GM12864 (cell line): Measurements from ENCODE around the gene PHACTR1.

Source experiments
- DNase-seq: peaks from one replicate; pipeline ENCODE4 v3.0.0-alpha.2; 2011; ENCODE audit warnings: low read depth
- H3K4me3 ChIP-seq: 2 replicates; pipeline ENCODE4 v1.5.1; 2011; ENCODE audit warnings: mild to moderate bottlenecking, low read depth, low read length, control low read depth
- CTCF ChIP-seq: IDR thresholded peaks from 2 replicates; pipeline ENCODE4 v1.5.1; 2011; ENCODE audit warnings: low read depth, mild to moderate bottlenecking, moderate library complexity, low read length, control low read depth, inconsistent platforms; ENCODE audit errors: missing control alignments

Gene PHACTR1

GRCh38 chr6:12776291-12776690 lies 59.7 kb downstream of the PHACTR1 start:
- no peak for TF ChIP-seq CTCF
- H3K4me3 ChIP-seq: no peak overlapping the region
- no peak for DNase-seq

- no peak for DNase-seq
- no peak for TF ChIP-seq CTCF
- H3K4me3 ChIP-seq: no peak overlapping the region
Observed at GRCh38 chr6:12779772-12780171, 63.2 kb downstream of the PHACTR1 start.

- DNase-seq: no peak
- no peak for TF ChIP-seq CTCF
Observed at GRCh38 chr6:12782136-12782535, 65.6 kb downstream of the PHACTR1 start.

GRCh38 chr6:12785301-12785700 lies 68.7 kb downstream of the PHACTR1 start:
- TF ChIP-seq CTCF: no peak
- no peak for DNase-seq

More at GRCh38 chr6:12782136-12782535, 65.6 kb downstream of the PHACTR1 start:
- H3K4me3 ChIP-seq: no peak overlapping the region

GRCh38 chr6:12785921-12786320 lies 69.4 kb downstream of the PHACTR1 start:
- H3K4me3 ChIP-seq: no peak overlapping the region
- no peak for TF ChIP-seq CTCF
- no peak for DNase-seq

More at GRCh38 chr6:12785301-12785700, 68.7 kb downstream of the PHACTR1 start:
- no peak overlapping the region for H3K4me3 ChIP-seq

- no peak for TF ChIP-seq CTCF
- no peak overlapping the region for H3K4me3 ChIP-seq
- no peak for DNase-seq
Observed at GRCh38 chr6:12791371-12791770, 74.8 kb downstream of the PHACTR1 start.

- H3K4me3 ChIP-seq: no peak overlapping the region
- TF ChIP-seq CTCF: no peak
- no peak for DNase-seq
Observed at GRCh38 chr6:12798326-12798725, 81.8 kb downstream of the PHACTR1 start.
